Activated naive CD4-positive, alpha-beta T cell treated with anti-CD3 and anti-CD28 coated beads, Interleukin-2, amount 50 U/mL, for 72 hours (primary cell): Measurements from ENCODE around the gene HGF. TPM values are rescaled to one million over a fixed set of nuclear protein-coding genes. Genes with fewer than 3 reads are reported as not detected.
"Not testable (repeated sequence)": the region's sequence is repeated elsewhere in the genome, so short reads cannot be mapped to it uniquely, and the experiment has no call there.

ENCODE experiments used
- ATAC-seq, 2 donors: fragments of 150-1000 bp; cut with Tn5 transposase; 2 replicates each; pipeline ENCODE4 v1.10.0; 2021; ENCODE audit warnings: mild to moderate bottlenecking in 2 of 2, moderate library complexity in 2 of 2
- DNase-seq, 2 donors: peaks; one replicate each; pipeline ENCODE4 v3.0.0; 2021 to 2022; ENCODE audit warnings: low spot score in 2 of 2
- H3K27ac Mint-ChIP-seq, 2 donors: one replicate each; pipeline ENCODE4 v1.8.0; 2022; ENCODE audit warnings: mild to moderate bottlenecking in 2 of 2, mixed read lengths in 2 of 2
- H3K36me3 Mint-ChIP-seq, 2 donors: one replicate each; pipeline ENCODE4 v1.8.0; 2022; ENCODE audit warnings: mixed read lengths in 2 of 2
- H3K9me3 Mint-ChIP-seq, 2 donors: one replicate each; pipeline ENCODE4 v1.8.0; 2022; ENCODE audit warnings: mixed read lengths in 2 of 2
- total RNA-seq, 2 donors: library from RNA; stranded (reverse); gene quantifications; one replicate each; pipeline ENCODE4 v1.2.3, GENCODE V29; 2022

HGF gene
- total RNA-seq, 2 donors from 2014 or later: 0.06 TPM; not detected in 1

DNA sequence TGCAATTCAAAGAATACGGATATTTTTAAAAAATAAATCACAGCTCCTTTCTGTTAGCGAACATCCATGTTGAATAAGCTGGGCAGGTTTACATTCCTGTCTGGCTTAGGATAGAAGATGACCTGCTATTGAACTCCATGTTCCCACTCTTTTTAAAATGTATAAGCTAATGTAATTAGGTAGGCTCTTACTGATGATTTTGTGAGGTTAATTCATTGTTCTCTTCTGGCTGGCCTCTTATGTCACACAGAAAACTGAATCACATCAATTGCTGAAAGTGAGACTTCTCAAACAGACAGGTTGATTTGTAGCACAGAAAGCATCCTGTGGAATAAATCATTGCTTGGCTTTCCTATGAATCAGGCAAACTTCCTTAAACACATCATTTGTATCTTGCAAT lies 24.2 kb downstream of the HGF start:
- no peak overlapping the region for H3K27ac Mint-ChIP-seq
- no peak for ATAC-seq
- no peaks in the 10 kb centered on the region for H3K36me3 Mint-ChIP-seq
- no peak for DNase-seq
- peaks cover 8% of the 10 kb centered on the region in 2 donors for H3K9me3 Mint-ChIP-seq

DNA sequence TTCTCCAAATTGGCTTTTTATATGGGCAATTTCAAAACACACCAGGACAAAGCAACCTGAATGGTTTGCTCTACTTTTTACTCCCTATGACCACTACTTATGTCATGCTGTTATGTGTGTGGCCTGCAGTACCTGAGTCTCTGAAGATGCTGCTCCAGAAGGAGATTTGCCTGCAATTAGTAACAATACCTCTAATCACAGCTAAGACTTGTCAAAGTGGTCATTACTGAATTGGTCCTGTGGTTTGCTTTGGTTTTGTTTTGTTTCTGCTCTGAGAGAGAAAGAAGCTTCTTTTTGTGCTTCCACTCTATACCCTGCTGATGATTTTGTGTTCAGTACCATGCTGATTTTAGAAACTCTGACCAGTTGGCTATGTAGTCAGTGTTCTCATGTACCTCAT lies 25.5 kb downstream of the HGF start:
- Mint-ChIP-seq H3K27ac (no peak overlapping the region), H3K36me3 (no peaks in the 10 kb centered on the region), H3K9me3 (peaks cover 8% of the 10 kb centered on the region in 2 donors)
- DNase-seq: no peak
- no peak for ATAC-seq

DNA sequence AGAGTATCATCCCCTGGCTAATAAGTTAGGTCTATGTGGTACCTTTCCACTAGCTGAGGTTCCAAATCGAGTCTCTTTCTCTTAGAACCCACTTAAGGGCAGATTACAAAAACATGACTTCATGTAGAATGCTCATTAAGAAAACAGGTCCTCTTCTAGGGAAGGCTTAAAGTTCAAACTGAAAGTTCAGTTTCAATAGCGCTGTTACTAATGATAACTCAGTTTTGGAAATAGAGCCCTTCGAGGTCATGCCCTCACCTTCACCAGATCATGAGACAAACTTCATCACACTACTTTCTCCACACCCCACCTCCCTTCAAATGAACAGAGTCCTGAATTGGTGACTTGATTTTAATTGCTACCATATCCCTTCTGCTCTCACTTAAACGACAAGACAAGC lies 26.2 kb downstream of the HGF start:
- no peaks in the 10 kb centered on the region for H3K36me3 Mint-ChIP-seq
- no peak overlapping the region for H3K27ac Mint-ChIP-seq
- DNase-seq (no peak), ATAC-seq (no peak)
- peaks cover 8% of the 10 kb centered on the region in 2 donors for H3K9me3 Mint-ChIP-seq

DNA sequence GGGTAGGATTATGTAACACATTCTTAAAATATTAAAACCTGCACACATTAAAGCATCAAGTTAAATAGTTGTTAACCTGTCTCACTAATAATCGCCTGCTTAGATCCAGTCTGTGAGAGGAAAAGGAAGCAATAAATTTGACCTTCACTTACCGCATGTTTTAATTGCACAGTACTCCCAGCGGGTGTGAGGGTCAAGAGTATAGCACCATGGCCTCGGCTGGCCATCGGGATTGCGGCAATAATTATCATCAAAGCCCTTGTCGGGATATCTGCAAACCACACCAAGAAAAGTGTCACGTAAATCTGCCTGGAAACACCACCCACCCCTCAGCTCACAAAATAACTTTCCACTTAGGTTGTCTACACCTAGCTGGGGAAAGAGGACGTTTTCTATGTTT lies 26.6 kb downstream of the HGF start:
- ATAC-seq (no peak), DNase-seq (no peak)
- H3K27ac Mint-ChIP-seq: no peak overlapping the region
- H3K36me3 Mint-ChIP-seq: no peaks in the 10 kb centered on the region
- peaks cover 8% of the 10 kb centered on the region in 2 donors for H3K9me3 Mint-ChIP-seq

DNA sequence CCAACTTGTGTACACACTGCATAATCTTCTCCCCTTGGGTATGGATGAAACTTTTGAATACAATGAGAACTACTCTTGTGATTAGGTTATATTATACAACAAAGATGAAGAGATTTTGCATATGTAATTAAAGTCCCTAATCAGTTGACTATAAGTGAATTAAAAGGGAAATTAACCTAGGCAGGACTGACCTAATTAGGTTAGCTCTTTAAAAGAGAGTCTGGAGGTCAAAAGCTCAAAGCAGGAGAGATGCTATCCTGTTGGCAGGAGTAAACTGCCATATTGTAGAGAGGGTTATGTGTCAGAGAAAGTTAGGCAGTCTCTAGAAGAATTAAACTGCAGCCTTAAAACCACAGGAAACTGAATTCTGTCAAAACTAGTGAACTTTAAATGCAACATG lies 29.4 kb downstream of the HGF start:
- no peak for DNase-seq
- no peak for ATAC-seq
- Mint-ChIP-seq H3K27ac (no peak overlapping the region), H3K36me3 (no peaks in the 10 kb centered on the region), H3K9me3 (peaks cover 13 to 14% of the 10 kb centered on the region in 2 donors)

DNA sequence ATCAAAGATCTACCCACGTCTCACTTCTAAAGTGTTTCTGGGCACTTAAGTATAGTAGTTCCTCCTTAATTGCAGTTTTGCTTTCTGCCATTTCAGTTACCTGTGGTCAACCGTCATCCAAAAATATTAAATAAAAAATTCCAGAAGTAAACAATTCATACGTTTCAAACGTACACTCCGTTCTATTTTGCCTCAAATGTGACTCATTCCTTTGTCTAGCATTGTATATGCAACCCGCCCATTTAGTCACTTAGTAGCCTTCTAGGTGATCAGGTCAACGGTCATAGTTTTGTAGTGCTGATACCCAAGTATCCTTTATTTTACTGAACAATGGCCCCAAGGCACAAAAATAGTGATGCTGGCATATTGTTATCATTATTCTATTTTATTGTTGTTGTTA lies 33.8 kb downstream of the HGF start:
- ATAC-seq: no peak
- no peak for DNase-seq
- H3K27ac Mint-ChIP-seq: no peak overlapping the region
- peaks cover 9% of the 10 kb centered on the region in 2 donors for H3K9me3 Mint-ChIP-seq
- no peaks in the 10 kb centered on the region for H3K36me3 Mint-ChIP-seq

DNA sequence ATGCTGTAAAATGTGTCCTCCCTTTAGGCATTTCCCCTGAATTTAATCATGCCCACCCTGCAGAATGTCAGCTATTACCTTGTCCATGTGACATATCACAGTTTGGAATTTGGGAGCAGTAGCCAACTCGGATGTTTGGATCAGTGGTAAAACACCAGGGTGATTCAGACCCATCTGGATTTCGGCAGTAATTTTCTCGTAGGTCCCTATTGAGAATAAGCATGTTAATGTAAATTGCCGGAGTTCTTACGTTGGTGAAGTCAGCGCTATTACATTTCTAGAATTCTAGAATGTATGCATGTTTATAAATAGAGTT lies 44.1 kb downstream of the HGF start:
- Mint-ChIP-seq H3K9me3 (peaks cover 0 to 8% of the 10 kb centered on the region in 2 donors), H3K27ac (no peak overlapping the region), H3K36me3 (no peaks in the 10 kb centered on the region)
- DNase-seq (no peak), ATAC-seq (no peak)

DNA sequence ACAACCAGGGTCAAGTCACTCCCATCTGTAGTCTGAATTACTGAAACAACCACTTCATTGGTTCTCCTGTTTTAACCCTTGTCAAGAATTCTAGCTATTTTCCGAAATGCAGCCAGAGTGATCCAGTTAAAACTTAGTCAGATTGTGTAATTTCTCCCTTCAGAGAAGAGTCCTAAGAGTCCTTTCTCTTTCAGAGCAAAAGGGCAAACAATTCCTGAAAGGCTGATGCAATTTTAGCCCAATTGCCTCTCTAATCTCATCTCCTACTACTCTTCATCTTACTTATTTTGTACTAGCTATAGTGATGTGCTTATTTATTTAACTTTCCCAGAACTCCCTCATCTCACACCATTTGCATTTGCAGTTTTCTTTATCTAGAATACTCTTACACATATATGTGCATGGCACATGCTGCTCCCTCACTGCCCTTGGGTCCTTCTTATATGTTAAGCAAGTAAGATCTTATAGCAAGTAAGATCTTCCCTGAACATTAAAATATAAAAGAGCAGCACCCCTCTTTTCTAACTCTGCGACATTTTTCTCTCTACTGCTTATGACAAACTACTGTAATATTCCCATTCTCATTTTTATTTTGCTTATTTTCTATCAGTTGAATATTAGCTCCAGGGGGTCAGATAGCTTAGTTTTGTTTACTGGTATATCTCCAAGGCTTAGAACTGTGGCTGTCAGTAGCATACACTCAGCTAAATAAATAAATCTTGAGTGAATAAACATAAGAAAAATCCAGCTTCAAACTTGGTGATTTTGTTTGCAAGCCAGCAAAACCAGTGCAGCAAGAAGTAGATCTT lies 44.6 kb downstream of the HGF start:
- Mint-ChIP-seq H3K27ac (no peak overlapping the region), H3K9me3 (peaks cover 0 to 8% of the 10 kb centered on the region in 2 donors), H3K36me3 (no peaks in the 10 kb centered on the region)
- ATAC-seq (no peak), DNase-seq (no peak)

DNA sequence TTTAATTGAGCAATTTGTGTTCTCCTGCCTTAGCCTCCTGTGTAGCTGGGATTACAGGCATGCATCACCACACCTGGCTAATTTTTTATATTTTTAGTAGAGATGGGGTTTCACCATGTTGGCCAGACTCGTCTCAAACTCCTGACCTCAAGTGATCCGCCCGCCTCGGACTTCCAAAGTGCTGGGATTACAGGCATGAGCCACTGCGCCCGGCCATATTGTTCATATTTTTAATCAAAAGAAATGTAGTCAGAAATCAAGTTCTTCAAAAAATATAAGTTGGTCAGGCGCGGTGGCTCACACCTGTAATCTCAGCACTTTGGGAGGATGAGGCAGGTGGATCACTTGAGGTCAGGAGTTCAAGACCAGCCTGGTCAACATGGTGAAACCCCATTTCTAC lies 47.6 kb downstream of the HGF start:
- not testable (repeated sequence) for H3K9me3 Mint-ChIP-seq, H3K36me3 Mint-ChIP-seq, DNase-seq, ATAC-seq, H3K27ac Mint-ChIP-seq

DNA sequence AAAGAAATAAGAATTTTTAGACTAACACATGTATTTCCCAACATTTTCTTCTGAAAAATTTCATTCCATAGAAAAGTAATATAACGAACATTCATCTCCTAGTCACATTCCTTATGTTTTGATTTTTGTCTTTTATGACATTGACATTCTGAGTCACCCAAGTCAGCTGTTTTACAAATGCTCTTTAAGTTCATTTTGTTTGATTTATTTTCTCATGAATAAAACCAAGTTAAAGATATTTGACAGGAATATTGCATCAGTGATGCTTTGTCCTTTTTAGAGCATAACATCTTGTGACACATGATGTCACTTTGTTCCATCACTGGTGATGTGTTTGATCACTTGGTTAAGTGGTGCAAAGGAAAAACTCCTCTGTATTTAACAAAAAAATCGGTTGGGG lies 48.4 kb downstream of the HGF start:
- ATAC-seq: no peak

DNA sequence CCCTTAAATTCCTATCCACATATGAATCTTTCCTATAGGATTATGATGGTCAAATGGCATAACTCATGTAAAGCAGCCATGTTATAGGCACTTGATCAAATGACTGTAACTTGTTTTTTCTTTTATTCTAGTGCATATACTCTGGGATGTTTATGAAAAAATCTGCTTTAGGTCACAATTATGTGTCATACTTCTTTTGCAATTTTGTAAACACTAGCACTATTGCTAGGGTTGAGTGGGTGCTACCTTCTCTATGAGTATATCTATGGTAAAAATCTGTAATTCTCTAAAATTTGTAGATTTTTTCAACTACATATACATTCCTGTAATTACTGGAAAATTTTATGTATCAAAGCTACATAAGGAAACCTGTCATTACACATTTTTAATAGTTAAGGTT lies 50.0 kb downstream of the HGF start:
- Mint-ChIP-seq H3K9me3 (peaks cover 2 to 7% of the 10 kb centered on the region in 2 donors), H3K27ac (no peak overlapping the region), H3K36me3 (no peaks in the 10 kb centered on the region)
- DNase-seq (no peak), ATAC-seq (no peak)

More for the DNA sequence above, 48.4 kb downstream of the HGF start:
- H3K27ac Mint-ChIP-seq: no peak overlapping the region
- DNase-seq: no peak
- H3K9me3 Mint-ChIP-seq: peaks cover 4 to 8% of the 10 kb centered on the region in 2 donors
- H3K36me3 Mint-ChIP-seq: no peaks in the 10 kb centered on the region

DNA sequence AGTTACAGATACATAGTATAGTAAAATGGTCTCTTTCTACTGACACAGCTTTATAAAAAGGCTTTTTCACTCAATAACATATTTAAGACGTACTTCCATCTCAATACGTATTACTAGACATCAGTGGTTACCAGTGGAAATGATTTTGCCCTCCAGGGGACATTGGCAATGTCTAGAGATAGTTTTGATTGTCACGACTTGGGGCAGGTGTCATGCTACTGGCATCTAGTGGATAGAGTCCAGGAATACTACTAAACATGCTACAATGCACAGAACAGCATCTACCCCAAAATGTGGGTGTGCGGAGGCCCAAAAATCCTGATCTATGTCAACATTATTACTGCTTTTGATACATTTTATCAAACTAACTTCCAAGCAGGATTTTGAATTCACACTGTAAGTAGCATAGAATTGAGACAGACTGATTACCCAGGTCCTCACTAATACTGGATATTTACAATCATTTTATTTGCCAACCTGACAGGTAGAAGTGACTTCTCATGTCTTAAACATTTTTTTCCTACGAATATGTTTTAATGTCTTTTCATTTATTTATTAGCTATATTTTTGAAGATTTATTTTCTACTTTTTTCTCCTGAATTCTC lies 53.8 kb downstream of the HGF start:
- no peak overlapping the region for H3K27ac Mint-ChIP-seq
- H3K9me3 Mint-ChIP-seq: peaks cover 4 to 7% of the 10 kb centered on the region in 2 donors
- H3K36me3 Mint-ChIP-seq: no peaks in the 10 kb centered on the region
- no peak for DNase-seq
- no peak for ATAC-seq

DNA sequence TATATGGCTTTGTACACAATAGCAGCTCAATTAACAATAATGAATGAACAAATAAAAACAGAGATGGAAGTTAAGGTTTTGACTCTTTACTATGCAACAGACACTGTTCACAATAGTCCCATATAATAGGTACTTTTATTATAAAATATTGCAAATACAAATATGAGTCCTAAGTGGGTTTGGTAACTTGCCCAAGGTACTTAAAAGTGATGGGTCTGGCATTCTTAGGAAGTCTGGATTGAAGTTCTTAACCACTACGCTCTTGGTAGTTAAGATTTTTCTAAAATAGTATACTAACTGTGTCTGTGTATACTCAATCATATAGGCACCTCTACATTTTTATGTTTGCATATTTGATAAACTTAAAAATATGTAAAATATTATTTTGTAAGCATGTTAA lies 55.5 kb downstream of the HGF start:
- Mint-ChIP-seq H3K9me3 (peaks cover 4 to 7% of the 10 kb centered on the region in 2 donors), H3K27ac (no peak overlapping the region), H3K36me3 (no peaks in the 10 kb centered on the region)
- DNase-seq (no peak), ATAC-seq (no peak)

DNA sequence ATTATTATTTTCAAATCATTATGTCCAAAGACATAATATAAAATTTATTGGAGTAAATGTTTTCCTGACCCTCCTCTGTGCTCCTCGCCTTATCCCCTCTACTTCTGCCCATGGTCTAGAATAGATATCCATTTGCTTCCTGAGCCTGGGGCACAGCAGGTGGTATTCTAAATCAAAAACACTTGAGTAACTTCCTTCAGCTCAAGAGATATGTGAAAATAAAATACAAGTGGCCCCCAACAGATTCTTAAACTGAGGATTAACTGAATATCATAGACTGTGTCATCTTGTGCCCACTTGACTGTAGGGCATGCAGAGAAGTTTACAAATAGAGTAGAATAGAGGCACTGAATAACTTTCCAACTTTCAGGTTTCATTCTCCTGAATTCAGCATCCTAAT lies 59.1 kb downstream of the HGF start:
- ATAC-seq: no peak
- no peak overlapping the region for H3K27ac Mint-ChIP-seq
- no peak for DNase-seq
- no peaks in the 10 kb centered on the region for H3K36me3 Mint-ChIP-seq
- H3K9me3 Mint-ChIP-seq: peaks cover 0 to 4% of the 10 kb centered on the region in 2 donors

DNA sequence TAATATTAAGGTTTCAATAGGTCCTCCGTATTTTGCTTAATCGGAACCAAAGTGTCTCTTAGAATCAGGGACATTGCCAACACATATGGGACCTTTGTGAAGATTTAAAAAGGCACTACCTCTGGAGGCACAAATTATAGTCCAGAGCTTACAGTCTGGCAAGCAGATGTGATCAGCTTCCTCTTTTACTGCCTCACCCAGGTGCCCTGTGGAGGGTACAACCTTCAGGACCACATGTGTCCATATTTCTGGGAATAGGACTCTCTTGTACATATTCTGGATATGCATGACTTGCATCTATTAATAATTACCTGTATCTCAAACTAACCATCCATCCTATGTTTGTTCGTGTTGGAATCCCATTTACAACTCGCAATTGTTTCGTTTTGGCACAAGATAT lies 60.0 kb downstream of the HGF start:
- peaks cover 0 to 9% of the 10 kb centered on the region in 2 donors for H3K9me3 Mint-ChIP-seq
- H3K36me3 Mint-ChIP-seq: no peaks in the 10 kb centered on the region
- H3K27ac Mint-ChIP-seq: no peak overlapping the region
- ATAC-seq: no peak
- no peak for DNase-seq

DNA sequence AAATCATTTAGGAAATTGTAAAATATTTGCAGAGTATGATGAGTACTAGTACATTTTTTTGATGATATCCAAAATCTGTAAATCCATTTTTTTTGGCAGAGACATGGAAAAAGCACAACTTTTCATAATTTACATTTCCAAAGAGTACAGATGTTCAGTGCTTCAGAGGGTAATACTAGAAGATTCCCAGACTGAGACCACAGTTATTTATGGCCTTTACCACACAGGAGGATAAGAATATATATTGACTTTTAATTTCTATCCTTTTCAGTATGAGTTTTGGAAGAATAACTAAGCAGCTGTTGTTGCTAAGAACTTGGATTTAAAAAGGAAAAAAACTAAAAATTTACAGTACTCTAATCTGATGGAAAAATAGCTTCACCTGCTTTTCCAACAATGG lies 61.9 kb downstream of the HGF start:
- ATAC-seq (no peak), DNase-seq (no peak)
- H3K36me3 Mint-ChIP-seq: no peaks in the 10 kb centered on the region
- peaks cover 0 to 8% of the 10 kb centered on the region in 2 donors for H3K9me3 Mint-ChIP-seq
- H3K27ac Mint-ChIP-seq: no peak overlapping the region

DNA sequence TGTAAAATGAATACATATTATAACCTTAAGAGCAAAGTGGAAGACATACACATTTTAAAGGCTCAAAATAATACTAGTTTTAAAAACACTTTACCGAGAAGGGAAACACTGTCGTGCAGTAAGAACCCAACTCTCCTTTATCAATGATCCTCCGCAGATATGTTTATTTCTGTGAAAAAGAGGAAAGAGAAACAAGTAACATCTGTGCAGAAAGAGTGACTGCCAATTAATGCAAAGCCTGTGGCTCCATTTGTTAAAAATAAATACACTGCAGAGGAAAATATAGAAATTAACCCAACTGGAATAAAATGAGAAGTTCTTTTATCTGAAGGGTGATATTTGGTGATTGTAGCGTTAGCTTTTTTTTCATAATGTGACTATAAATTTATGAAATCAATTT lies 62.7 kb downstream of the HGF start:
- no peak for DNase-seq
- peaks cover 0 to 8% of the 10 kb centered on the region in 2 donors for H3K9me3 Mint-ChIP-seq
- no peak overlapping the region for H3K27ac Mint-ChIP-seq
- ATAC-seq: no peak
- H3K36me3 Mint-ChIP-seq: no peaks in the 10 kb centered on the region

DNA sequence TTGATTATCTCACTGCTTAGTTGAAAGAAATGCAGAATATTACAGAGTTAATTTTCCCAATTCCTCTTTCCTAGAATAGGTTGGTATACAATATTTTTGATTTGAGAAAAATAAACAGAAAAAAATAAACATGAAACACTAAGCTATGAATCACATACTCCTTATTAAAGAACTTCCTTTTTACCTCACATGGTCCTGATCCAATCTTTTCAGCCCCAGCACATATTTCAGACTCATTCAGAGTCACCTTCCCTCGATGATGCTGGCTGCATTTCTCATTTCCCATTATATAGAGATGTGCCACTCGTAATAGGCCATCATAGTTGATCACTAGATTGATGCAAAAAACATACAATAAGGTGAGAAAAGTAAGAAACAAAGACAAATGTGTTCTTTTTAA lies 64.6 kb downstream of the HGF start:
- ATAC-seq (no peak), DNase-seq (no peak)
- Mint-ChIP-seq H3K27ac (no peak overlapping the region), H3K36me3 (no peaks in the 10 kb centered on the region), H3K9me3 (peaks cover 0 to 8% of the 10 kb centered on the region in 2 donors)
